ENCODE results near the gene TSPAN1.

DNA sequence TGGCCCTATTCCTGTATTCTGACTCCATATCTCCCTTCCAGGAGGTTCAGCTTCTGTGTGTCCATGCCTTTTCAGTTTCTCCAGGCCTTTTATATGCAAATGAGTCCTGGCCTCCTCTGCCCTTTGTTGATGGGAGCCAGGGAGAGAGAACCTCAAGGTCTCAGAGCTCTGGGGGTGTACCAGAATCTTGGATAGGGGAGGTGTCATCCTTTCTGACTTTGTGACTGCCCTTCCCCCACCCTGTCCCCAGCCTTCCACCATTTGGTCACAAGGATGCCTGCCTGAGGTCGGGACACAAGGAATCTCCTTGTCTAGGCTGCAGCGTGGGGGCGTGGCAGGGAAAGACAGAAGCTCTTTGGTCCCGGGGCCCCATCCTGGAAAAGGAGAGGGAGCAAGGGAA lies 46.9 kb downstream of the TSPAN1 start:
- TF ChIP-seq, protein P1, sequence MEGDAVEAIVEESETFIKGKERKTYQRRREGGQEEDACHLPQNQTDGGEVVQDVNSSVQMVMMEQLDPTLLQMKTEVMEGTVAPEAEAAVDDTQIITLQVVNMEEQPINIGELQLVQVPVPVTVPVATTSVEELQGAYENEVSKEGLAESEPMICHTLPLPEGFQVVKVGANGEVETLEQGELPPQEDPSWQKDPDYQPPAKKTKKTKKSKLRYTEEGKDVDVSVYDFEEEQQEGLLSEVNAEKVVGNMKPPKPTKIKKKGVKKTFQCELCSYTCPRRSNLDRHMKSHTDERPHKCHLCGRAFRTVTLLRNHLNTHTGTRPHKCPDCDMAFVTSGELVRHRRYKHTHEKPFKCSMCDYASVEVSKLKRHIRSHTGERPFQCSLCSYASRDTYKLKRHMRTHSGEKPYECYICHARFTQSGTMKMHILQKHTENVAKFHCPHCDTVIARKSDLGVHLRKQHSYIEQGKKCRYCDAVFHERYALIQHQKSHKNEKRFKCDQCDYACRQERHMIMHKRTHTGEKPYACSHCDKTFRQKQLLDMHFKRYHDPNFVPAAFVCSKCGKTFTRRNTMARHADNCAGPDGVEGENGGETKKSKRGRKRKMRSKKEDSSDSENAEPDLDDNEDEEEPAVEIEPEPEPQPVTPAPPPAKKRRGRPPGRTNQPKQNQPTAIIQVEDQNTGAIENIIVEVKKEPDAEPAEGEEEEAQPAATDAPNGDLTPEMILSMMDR (IDR thresholded peaks at IDR 0.05; ENCODE audit: low read depth, low read length), result no peak
- TF ChIP-seq POLR2A (IDR thresholded peaks at IDR 0.05; ENCODE audit: extremely low read depth, insufficient read length), result no peak

Data from NB4 (cell line).